Retinal pigment epithelial cell (primary cell): Measurements from ENCODE around the gene SDC3.
A peak's percentile ranks its signal among the peaks of the same experiment; 100 is the strongest.

Experiments used
- DNase-seq: peaks from one replicate; pipeline ENCODE4 v3.0.0-alpha.2; 2010; ENCODE audit warnings: low read depth
- H3K4me3 ChIP-seq: 2 replicates; pipeline ENCODE4 v1.5.1; 2011; ENCODE audit warnings: mild to moderate bottlenecking, low read length, control low read depth, moderate library complexity
- CTCF ChIP-seq: conservative IDR thresholded peaks from 2 replicates; pipeline ENCODE4 v1.5.1; 2011; ENCODE audit warnings: low read depth, low read length, control low read depth, inconsistent platforms

Gene SDC3

GRCh38 chr1:30866594-30866993 is 42.0 kb downstream of the SDC3 start:
- no peak for TF ChIP-seq CTCF
- no peak for DNase-seq

DNA sequence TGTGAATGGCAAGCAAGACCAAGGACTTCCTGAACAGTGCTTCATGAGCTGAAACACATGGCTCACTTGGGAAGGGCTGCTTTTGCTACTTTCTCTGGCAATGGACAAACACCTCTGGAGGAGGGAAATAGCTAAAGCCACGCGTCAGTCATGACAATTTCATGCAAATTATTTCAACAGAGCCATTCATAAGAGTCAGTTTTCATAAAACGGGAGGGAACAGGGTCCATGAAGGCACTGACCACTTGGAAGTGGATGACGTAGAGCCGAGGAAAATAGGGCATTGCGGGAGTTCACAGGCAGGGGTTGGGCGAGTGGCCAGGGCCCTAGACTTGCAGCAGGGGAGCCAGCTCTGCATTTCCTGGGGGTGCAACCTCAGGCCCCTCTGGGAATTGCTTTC is 43.9 kb downstream of the SDC3 start:
- TF ChIP-seq CTCF: no peak
- no peak overlapping the region for H3K4me3 ChIP-seq
- DNase-seq: no peak

More at GRCh38 chr1:30866594-30866993, 42.0 kb downstream of the SDC3 start:
- no peak overlapping the region for H3K4me3 ChIP-seq

GRCh38 chr1:30863858-30864604 is 44.5 kb downstream of the SDC3 start:
- TF ChIP-seq CTCF: no peak
- DNase-seq: no peak
- no peak overlapping the region for H3K4me3 ChIP-seq

DNA sequence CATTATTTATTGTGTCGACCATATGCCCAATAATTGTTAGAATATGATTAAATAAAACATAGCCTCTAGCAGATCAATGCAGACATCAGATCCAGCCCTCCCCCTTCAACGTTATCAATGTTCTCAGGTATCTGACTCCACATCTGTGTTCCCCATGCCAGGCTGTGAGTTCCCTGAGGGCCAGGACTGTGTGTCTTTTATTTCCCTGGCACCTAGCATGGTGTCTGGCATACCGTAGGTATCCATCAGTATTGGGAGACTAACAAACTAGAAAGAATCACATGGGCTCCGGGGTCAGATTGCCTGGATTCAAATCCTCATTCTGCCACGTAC is 48.3 kb downstream of the SDC3 start:
- no peak for TF ChIP-seq CTCF
- no peak overlapping the region for H3K4me3 ChIP-seq
- DNase-seq: no peak

DNA sequence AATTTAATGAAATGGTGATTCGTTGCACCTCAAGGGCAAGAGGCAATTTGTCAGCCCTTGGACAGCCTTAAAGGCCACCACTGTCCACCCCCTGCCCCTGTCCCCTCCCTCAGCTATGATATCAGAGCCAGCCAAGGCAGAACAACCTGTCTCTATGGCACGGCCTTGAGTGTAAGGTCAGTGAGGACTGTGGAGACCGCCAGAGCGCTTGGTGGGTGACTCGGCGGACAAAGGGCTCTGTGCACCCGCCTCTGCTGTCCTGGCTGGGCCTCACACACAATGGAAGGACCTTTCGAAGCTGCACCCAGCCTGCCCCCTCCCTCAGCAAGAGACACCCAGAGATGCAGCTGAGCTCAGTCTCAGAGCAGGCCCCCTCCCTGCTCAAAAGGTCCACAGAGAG is 50.6 kb downstream of the SDC3 start:
- DNase-seq: no peak
- no peak overlapping the region for H3K4me3 ChIP-seq
- TF ChIP-seq CTCF: no peak

- no peak for DNase-seq
- TF ChIP-seq CTCF: no peak
- no peak overlapping the region for H3K4me3 ChIP-seq
Measured at GRCh38 chr1:30857062-30857461, 51.5 kb downstream of the SDC3 start.

- H3K4me3 ChIP-seq: no peak overlapping the region
- TF ChIP-seq CTCF: peak; percentile 17
- DNase-seq: no peak
Measured at GRCh38 chr1:30856260-30856790, 52.2 kb downstream of the SDC3 start.
